T-cell (primary cell): ENCODE data around the gene MAP3K13. TPM values are rescaled to one million over a fixed set of nuclear protein-coding genes. Genes with fewer than 3 reads are reported as not detected.

Source experiments
- total RNA-seq, 35 experiments: library from RNA in 6 of 35; stranded (reverse) in 6 of 35; fragments of 120-200 nt in 1 of 35; gene quantifications; one replicate each; pipeline versions ENCODE4 v1.2.1 to v1.2.4 and lab custom pipeline; 2013 to 2026

The MAP3K13 gene
- total RNA-seq, 5 donors from 2014 or later (not counting 1 experiment from before 2014, with no cell fraction given) = 6.4 to 9.2 (median 7.7) TPM

Other genes starting within 250 kb of the MAP3K13 start
- gene C3orf70, start 210.1 kb upstream of the MAP3K13 start, total RNA-seq = not detected
- gene EHHADH, start 109.1 kb upstream of the MAP3K13 start, total RNA-seq = 1 to 10 TPM in 4 of 5 donors, under 1 TPM in 1; 0.60 to 3.7 (median 1.9) TPM
- gene TMEM41A, start 135.9 kb downstream of the MAP3K13 start, total RNA-seq = 10 to 100 TPM; 20.1 to 25.5 (median 22.2) TPM
- under 1 TPM in 1 of 5 donors, not detected in 4; 0.63 TPM for gene LIPH, start 189.5 kb downstream of the MAP3K13 start, total RNA-seq
- gene SENP2, start 223.2 kb downstream of the MAP3K13 start, total RNA-seq = 10 to 100 TPM; 33.1 to 56.1 (median 41.9) TPM